GM23338 (cell line): ENCODE measurements around the gene PHTF2. TPM values are rescaled to one million over a fixed set of nuclear protein-coding genes. Genes with fewer than 3 reads are reported as not detected.

Source experiments
- ATAC-seq: fragments of 200-7000 bp; cut with Tn5 transposase; 3 replicates; pipeline ENCODE4 v1.9.1; 2020
- DNase-seq: peaks from one replicate; pipeline ENCODE4 v3.0.0-alpha.2; 2015; ENCODE audit warnings: low spot score
- H2AFZ ChIP-seq: fragments of 200-600 bp; sonication (generic); 2 replicates; pipeline ENCODE4 v1.8.0; 2016; ENCODE audit warnings: antibody characterized with exemption, mild to moderate bottlenecking, moderate library complexity
- H3F3A ChIP-seq: fragments of 200-600 bp; sonication (generic); replicated peaks from 2 replicates; pipeline ENCODE4 v1.8.0; 2017; ENCODE audit warnings: antibody characterized with exemption, mixed run types, low read depth
- H3K27ac ChIP-seq: fragments of 200-600 bp; sonication (generic); 2 replicates; pipeline ENCODE4 v1.6.1; 2016; ENCODE audit warnings: low read depth
- H3K27me3 ChIP-seq: fragments of 200-600 bp; sonication (generic); 2 replicates; pipeline ENCODE4 v1.8.0; 2016; ENCODE audit warnings: mild to moderate bottlenecking, mixed run types, moderate library complexity; ENCODE audit not compliant: insufficient read depth
- H3K36me3 ChIP-seq: fragments of 200-600 bp; sonication (generic); 2 replicates; pipeline ENCODE4 v1.8.0; 2016; ENCODE audit warnings: mild to moderate bottlenecking; ENCODE audit not compliant: insufficient read depth
- H3K4me1 ChIP-seq: fragments of 200-600 bp; sonication (generic); 2 replicates; pipeline ENCODE4 v1.8.0; 2016; ENCODE audit warnings: mild to moderate bottlenecking, moderate library complexity; ENCODE audit not compliant: insufficient read depth
- H3K4me2 ChIP-seq: fragments of 200-600 bp; sonication (generic); 2 replicates; pipeline ENCODE4 v1.7.1; 2017; ENCODE audit warnings: mixed run types
- H3K4me3 ChIP-seq: fragments of 200-600 bp; sonication (generic); 2 replicates; pipeline ENCODE4 v1.6.1; 2016; ENCODE audit warnings: mixed run types
- H3K79me2 ChIP-seq: fragments of 200-600 bp; sonication (generic); replicated peaks from 2 replicates; pipeline ENCODE4 v1.8.0; 2017; ENCODE audit warnings: mild to moderate bottlenecking; ENCODE audit not compliant: insufficient read depth
- H3K9me2 ChIP-seq: fragments of 200-600 bp; sonication (generic); 2 replicates; pipeline ENCODE4 v1.8.0; 2017; ENCODE audit not compliant: insufficient read depth
- H4K20me1 ChIP-seq: fragments of 200-600 bp; sonication (generic); replicated peaks from 2 replicates; pipeline ENCODE4 v1.8.0; 2017; ENCODE audit warnings: mild to moderate bottlenecking; ENCODE audit not compliant: insufficient read depth
- H3K27ac Mint-ChIP-seq: 2 replicates; pipeline ENCODE4 v1.8.0; 2020; ENCODE audit warnings: inconsistent platforms, mild to moderate bottlenecking, moderate library complexity, mixed read lengths
- H3K27me3 Mint-ChIP-seq: 3 replicates; pipeline ENCODE4 v1.8.0; 2022; ENCODE audit warnings: low read depth, mild to moderate bottlenecking, moderate library complexity, mixed read lengths, inconsistent platforms; ENCODE audit not compliant: insufficient read depth, poor library complexity
- H3K36me3 Mint-ChIP-seq: 3 replicates; pipeline ENCODE4 v1.8.0; 2021; ENCODE audit warnings: low read depth, mild to moderate bottlenecking, inconsistent platforms, moderate library complexity, mixed read lengths
- H3K4me1 Mint-ChIP-seq: 3 replicates; pipeline ENCODE4 v1.8.0; 2020; ENCODE audit warnings: mild to moderate bottlenecking, inconsistent platforms, mixed read lengths
- H3K4me3 Mint-ChIP-seq: 3 replicates; pipeline ENCODE4 v1.8.0; 2021; ENCODE audit warnings: moderate library complexity, mild to moderate bottlenecking, inconsistent platforms, mixed read lengths
- H3K9me3 Mint-ChIP-seq: 3 replicates; pipeline ENCODE4 v1.8.0; 2020; ENCODE audit warnings: moderate library complexity, mild to moderate bottlenecking, inconsistent platforms, mixed read lengths
- CTCF ChIP-seq, 2 experiments: fragments of 200-600 bp in 1 of 2; sonication (generic) in 1 of 2; conservative IDR thresholded peaks; 2 replicates each; pipeline versions ENCODE4 v1.5.1 to v1.6.1; 2016 to 2017; ENCODE audit warnings: antibody characterized with exemption in 2 of 2, low read depth in 2 of 2, mild to moderate bottlenecking in 2 of 2, moderate library complexity in 1 of 2
- EZH2 ChIP-seq: fragments of 200-600 bp; sonication (generic); IDR thresholded peaks from one replicate; pipeline ENCODE4 v1.8.0; 2017; ENCODE audit warnings: antibody characterized with exemption, mild to moderate bottlenecking, low read depth; ENCODE audit not compliant: unreplicated experiment
- EZH2phosphoT487 ChIP-seq: fragments of 200-600 bp; sonication (generic); IDR thresholded peaks from one replicate; pipeline ENCODE4 v1.8.1; 2018; ENCODE audit warnings: antibody characterized with exemption; ENCODE audit not compliant: unreplicated experiment
- NANOG ChIP-seq: IDR thresholded peaks from 2 replicates; pipeline ENCODE4 v1.6.1; 2016; ENCODE audit warnings: antibody characterized with exemption, borderline replicate concordance
- POLR2AphosphoS5 ChIP-seq: IDR thresholded peaks from 2 replicates; pipeline ENCODE4 v1.6.1; 2016; ENCODE audit warnings: antibody characterized with exemption, low read depth
- REST ChIP-seq: IDR thresholded peaks from one replicate; pipeline ENCODE4 v1.6.1; 2018; ENCODE audit warnings: antibody characterized with exemption; ENCODE audit not compliant: unreplicated experiment
- ZNF114 ChIP-seq: fragments of 250-450 bp; sonication (Bioruptor Pico); IDR thresholded peaks from 2 replicates; pipeline ENCODE4 v1.5.0; 2020; ENCODE audit warnings: mild to moderate bottlenecking, moderate library complexity
- ZNF331 ChIP-seq: fragments of 250-450 bp; sonication (Bioruptor Pico); IDR thresholded peaks from 2 replicates; pipeline ENCODE4 v1.5.0; 2020; ENCODE audit warnings: low read depth, mild to moderate bottlenecking, moderate library complexity
- polyA plus RNA-seq: library from polyadenylated mRNA; unstranded; fragments of >200 nt; fragmentation: Nextera tagmentation; extraction: Ambion mirVana; gene quantifications from 2 replicates; pipeline ENCODE4 v1.2.1, GENCODE V29; 2016
- total RNA-seq: library from RNA; depleted of rRNA; stranded (reverse); fragments of >200 nt; shearing (Covaris generic); gene quantifications from 2 replicates; pipeline ENCODE4 v1.2.3, GENCODE V29; 2014

PHTF2 gene
- total and polyA plus RNA-seq, 2 experiments from 2014 or later, result 14.6 to 24.1 TPM

GRCh38 chr7:77859343-77859742 is 60.8 kb downstream of the PHTF2 start:
- no peaks in the 10 kb centered on the region for H3K79me2 ChIP-seq
- no peak for DNase-seq
- H3K27ac ChIP-seq, result no peak overlapping the region

More at GRCh38 chr7:77859343-77859742, 60.8 kb downstream of the PHTF2 start:
- H3K36me3 ChIP-seq, result no peaks in the 10 kb centered on the region
- Mint-ChIP-seq H3K4me1 (peaks cover 16% of the 10 kb centered on the region), H3K4me3 (no peak overlapping the region), H3K9me3 (no peaks in the 10 kb centered on the region), H3K27me3 (no peaks in the 10 kb centered on the region), H3K27ac (no peak overlapping the region), H3K36me3 (no peaks in the 10 kb centered on the region)
- H3K9me2 ChIP-seq, result no peaks in the 10 kb centered on the region
- H3K27me3 ChIP-seq, result no peaks in the 10 kb centered on the region
- H3F3A ChIP-seq, result no peaks in the 10 kb centered on the region
- TF ChIP-seq ZNF114 (CRISPR knock-in tag) (no peak), NANOG (no peak), CTCF (conservative IDR thresholded peaks at IDR 0.05; ENCODE audit: low read depth in 2 of 2) (no peak), REST (no peak), EZH2 (no peak), ZNF331 (CRISPR knock-in tag) (no peak), EZH2phosphoT487 (no peak), POLR2AphosphoS5 (no peak)
- no peak overlapping the region for H3K4me2 ChIP-seq
- no peak for ATAC-seq
- H2AFZ ChIP-seq, result no peak overlapping the region
- no peak overlapping the region for H3K4me3 ChIP-seq
- peaks cover 10% of the 10 kb centered on the region for H3K4me1 ChIP-seq
- H4K20me1 ChIP-seq, result no peaks in the 10 kb centered on the region
